Activated CD8-positive, alpha-beta memory T cell treated with anti-CD3 and anti-CD28 coated beads for 1 hour (primary cell): ENCODE results near the gene DNAH7.

Experiments used
- DNase-seq, 2 donors: peaks; one replicate each; pipeline ENCODE4 v3.0.0-alpha.2; 2020; ENCODE audit warnings: low read depth in 1 of 2; ENCODE audit errors: extremely low read depth in 1 of 2

DNAH7 gene

GRCh38 chr2:195871326-195871725 lies 197.3 kb downstream of the DNAH7 start:
- DNase-seq, result no peak

GRCh38 chr2:195864316-195864715 lies 204.3 kb downstream of the DNAH7 start:
- DNase-seq, result no peak

GRCh38 chr2:195863564-195863963 lies 205.1 kb downstream of the DNAH7 start:
- DNase-seq, result no peak

- no peak for DNase-seq
Measured at GRCh38 chr2:195863121-195863520, 205.5 kb downstream of the DNAH7 start.

- DNase-seq, result no peak
Measured at GRCh38 chr2:195861821-195862220, 206.8 kb downstream of the DNAH7 start.

- DNase-seq, result no peak
Measured at GRCh38 chr2:195859513-195859912, 209.1 kb downstream of the DNAH7 start.

- DNase-seq, result no peak
Measured at GRCh38 chr2:195857132-195857531, 211.5 kb downstream of the DNAH7 start.

GRCh38 chr2:195850764-195851163 lies 217.9 kb downstream of the DNAH7 start:
- DNase-seq, result no peak

GRCh38 chr2:195848119-195848899 lies 220.3 kb downstream of the DNAH7 start:
- no peak for DNase-seq

- DNase-seq, result no peak
Measured at GRCh38 chr2:195842932-195843331, 225.7 kb downstream of the DNAH7 start.

GRCh38 chr2:195838002-195838401 lies 230.6 kb downstream of the DNAH7 start:
- DNase-seq, result no peak

- no peak for DNase-seq
Measured at GRCh38 chr2:195836002-195836401, 232.6 kb downstream of the DNAH7 start.

GRCh38 chr2:195834836-195835235 lies 233.8 kb downstream of the DNAH7 start:
- DNase-seq, result no peak

- no peak for DNase-seq
Measured at GRCh38 chr2:195830968-195831950, 237.4 kb downstream of the DNAH7 start.

- no peak for DNase-seq
Measured at GRCh38 chr2:195824478-195824877, 244.2 kb downstream of the DNAH7 start.

- no peak for DNase-seq
Measured at GRCh38 chr2:195823206-195823605, 245.4 kb downstream of the DNAH7 start.

GRCh38 chr2:195821566-195821932 lies 247.1 kb downstream of the DNAH7 start:
- DNase-seq, result no peak

GRCh38 chr2:195820867-195821565 lies 247.6 kb downstream of the DNAH7 start:
- no peak for DNase-seq

- no peak for DNase-seq
Measured at GRCh38 chr2:195820373-195820772, 248.3 kb downstream of the DNAH7 start.

- no peak for DNase-seq
Measured at GRCh38 chr2:195819276-195819675, 249.4 kb downstream of the DNAH7 start.

- DNase-seq, result no peak
Measured at GRCh38 chr2:195818526-195818925, 250.1 kb downstream of the DNAH7 start.
